Measurements from ENCODE around the gene CLCNKA.

The CLCNKA gene

GRCh38 chr1:16078925-16079656, 57.3 kb downstream of the CLCNKA start:
- peak; percentile 89 for DNase-seq (ENCODE audit: low spot score)

- no peak for DNase-seq (ENCODE audit: low spot score)
These were observed 58.8 kb downstream of the CLCNKA start for GRCh38 chr1:16080422-16081150.

GRCh38 chr1:16081636-16082035, 59.8 kb downstream of the CLCNKA start:
- no peak for DNase-seq (ENCODE audit: low spot score)

GRCh38 chr1:16082283-16083038, 60.6 kb downstream of the CLCNKA start:
- no peak for DNase-seq (ENCODE audit: low spot score)

- DNase-seq (ENCODE audit: low spot score): no peak
These were observed 61.6 kb downstream of the CLCNKA start for GRCh38 chr1:16083486-16083885.

Data from left forelimb (tissue), 1 donor.